ENCODE data around the gene FBLN7.
A peak's percentile ranks its signal among the peaks of the same experiment; 100 is the strongest.

Gene FBLN7

GRCh38 chr2:112118148-112118547, 20.0 kb upstream of the FBLN7 start (continued):
- no peak for TF ChIP-seq ZNF350 (tag by site-specific recombination; IDR thresholded peaks at IDR 0.05)
- TF ChIP-seq ZNF202 (tag by site-specific recombination; IDR thresholded peaks at IDR 0.05; ENCODE audit: borderline replicate concordance): no peak
- TF ChIP-seq, protein P1, sequence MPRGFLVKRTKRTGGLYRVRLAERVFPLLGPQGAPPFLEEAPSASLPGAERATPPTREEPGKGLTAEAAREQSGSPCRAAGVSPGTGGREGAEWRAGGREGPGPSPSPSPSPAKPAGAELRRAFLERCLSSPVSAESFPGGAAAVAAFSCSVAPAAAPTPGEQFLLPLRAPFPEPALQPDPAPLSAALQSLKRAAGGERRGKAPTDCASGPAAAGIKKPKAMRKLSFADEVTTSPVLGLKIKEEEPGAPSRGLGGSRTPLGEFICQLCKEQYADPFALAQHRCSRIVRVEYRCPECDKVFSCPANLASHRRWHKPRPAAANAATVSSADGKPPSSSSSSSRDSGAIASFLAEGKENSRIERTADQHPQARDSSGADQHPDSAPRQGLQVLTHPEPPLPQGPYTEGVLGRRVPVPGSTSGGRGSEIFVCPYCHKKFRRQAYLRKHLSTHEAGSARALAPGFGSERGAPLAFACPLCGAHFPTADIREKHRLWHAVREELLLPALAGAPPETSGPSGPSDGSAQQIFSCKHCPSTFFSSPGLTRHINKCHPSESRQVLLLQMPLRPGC (tag by site-specific recombination; IDR thresholded peaks at IDR 0.05): no peak
- TF ChIP-seq ZIC2 (tag by site-specific recombination; IDR thresholded peaks at IDR 0.05): no peak
- no peak for TF ChIP-seq ZSCAN16 (tag by site-specific recombination; IDR thresholded peaks at IDR 0.05)
- TF ChIP-seq ZNF600 (tag by site-specific recombination; IDR thresholded peaks at IDR 0.05): no peak
- TF ChIP-seq ZNF513 (tag by site-specific recombination; IDR thresholded peaks at IDR 0.05): no peak

DNA sequence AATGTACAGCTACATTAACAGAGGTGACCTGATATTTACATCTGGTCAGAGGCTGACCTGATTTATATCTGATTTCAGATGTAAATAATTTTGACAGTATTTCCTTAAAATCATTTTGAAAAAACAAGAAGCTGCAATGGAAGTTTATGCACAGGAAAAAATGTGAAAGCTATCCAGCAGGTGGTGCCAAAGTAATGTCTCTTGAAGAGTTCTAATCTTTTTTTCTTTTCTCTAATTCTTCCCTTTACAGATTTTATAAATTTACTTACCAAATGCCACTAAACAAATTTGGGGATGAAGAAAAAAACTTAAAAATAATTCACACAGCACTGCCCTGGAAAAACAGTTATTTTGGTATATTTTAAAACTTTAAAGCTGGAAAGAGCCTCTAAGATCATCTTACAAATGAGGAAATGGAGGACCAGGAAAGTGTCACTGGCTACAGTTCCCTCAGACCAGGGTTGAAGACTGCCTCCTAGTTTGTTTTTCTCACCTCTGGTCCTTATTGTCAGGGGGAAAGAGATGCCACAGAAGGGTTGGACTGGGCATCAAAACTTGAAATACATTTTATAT, 16.4 kb upstream of the FBLN7 start:
- ChIA-PET CTCF (interaction anchor here (0.5 to 1.8 kb wide), 30 partner anchors 9 to 696 kb away, joined by 3 to 11 read pairs (median 3); partner anchors contain the start of genes FBLN7 and RGPD8), POLR2A (no interaction called here)
- Histone ChIP-seq H3K9me3 (ENCODE audit: control insufficient read depth, insufficient read depth, low read depth, low read length) (no peaks in the 10 kb centered on the region), H3K27ac (ENCODE audit: extremely low read depth, low read depth, low read length) (no peak overlapping the region), H3K4me3 (ENCODE audit: low read depth, low read length) (no peak overlapping the region), H3K4me1 (ENCODE audit: control insufficient read depth, insufficient read depth, low read length) (no peaks in the 10 kb centered on the region), H3K36me3 (ENCODE audit: control insufficient read depth in 2 of 2, insufficient read depth in 1 of 2, low read length in 2 of 2) (peaks cover 0 to 3% of the 10 kb centered on the region in 2 experiments; a peak in 1 of 3 replicates)
- TF ChIP-seq ZNF394 (tag by site-specific recombination; IDR thresholded peaks at IDR 0.05; ENCODE audit: borderline replicate concordance) (no peak), ZNF654 (tag by site-specific recombination; IDR thresholded peaks at IDR 0.05; ENCODE audit: low read depth) (peak; percentile 57)

DNA sequence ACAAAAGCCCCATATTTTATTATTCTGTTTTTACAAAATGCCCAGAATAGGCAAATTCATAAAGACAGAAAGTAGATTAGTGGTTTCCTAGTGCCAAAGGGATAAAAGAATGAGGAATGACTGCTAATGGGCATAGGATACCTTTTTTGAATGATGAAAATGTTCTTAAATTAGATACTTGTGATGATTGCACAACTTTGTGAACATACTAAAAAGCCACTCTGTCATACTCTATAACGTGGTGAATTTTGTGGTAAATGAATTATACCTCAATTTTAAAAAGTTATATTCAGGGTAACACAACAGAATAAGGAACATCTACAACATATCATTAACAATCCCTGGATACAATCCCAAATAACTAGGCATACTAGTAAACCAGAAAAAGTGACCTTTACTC, 9.1 kb upstream of the FBLN7 start:
- Histone ChIP-seq H3K36me3 (ENCODE audit: control insufficient read depth in 2 of 2, insufficient read depth in 1 of 2, low read length in 2 of 2) (no peaks in the 10 kb centered on the region), H3K4me3 (ENCODE audit: low read depth, low read length) (no peak overlapping the region), H3K9me3 (ENCODE audit: control insufficient read depth, insufficient read depth, low read depth, low read length) (no peaks in the 10 kb centered on the region; the same call in 1 of the 2 replicates), H3K4me1 (ENCODE audit: control insufficient read depth, insufficient read depth, low read length) (no peaks in the 10 kb centered on the region), H3K27ac (ENCODE audit: extremely low read depth, low read depth, low read length) (no peak overlapping the region)
- POLR2A ChIA-PET: no interaction called here
- TF ChIP-seq ZSCAN23 (tag by site-specific recombination; IDR thresholded peaks at IDR 0.05): no peak
- TF ChIP-seq WT1 (tag by site-specific recombination; IDR thresholded peaks at IDR 0.05): no peak
- no peak for TF ChIP-seq ZNF501 (tag by site-specific recombination; IDR thresholded peaks at IDR 0.05)
- TF ChIP-seq GFI1B (tag by site-specific recombination; IDR thresholded peaks at IDR 0.05): no peak
- no peak for TF ChIP-seq ZNF701 (tag by site-specific recombination; IDR thresholded peaks at IDR 0.05)
- TF ChIP-seq, protein P2, sequence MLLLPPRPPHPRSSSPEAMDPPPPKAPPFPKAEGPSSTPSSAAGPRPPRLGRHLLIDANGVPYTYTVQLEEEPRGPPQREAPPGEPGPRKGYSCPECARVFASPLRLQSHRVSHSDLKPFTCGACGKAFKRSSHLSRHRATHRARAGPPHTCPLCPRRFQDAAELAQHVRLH (tag by site-specific recombination; IDR thresholded peaks at IDR 0.05): no peak
- TF ChIP-seq ZNF621 (tag by site-specific recombination; IDR thresholded peaks at IDR 0.05): no peak
- TF ChIP-seq, protein P3, sequence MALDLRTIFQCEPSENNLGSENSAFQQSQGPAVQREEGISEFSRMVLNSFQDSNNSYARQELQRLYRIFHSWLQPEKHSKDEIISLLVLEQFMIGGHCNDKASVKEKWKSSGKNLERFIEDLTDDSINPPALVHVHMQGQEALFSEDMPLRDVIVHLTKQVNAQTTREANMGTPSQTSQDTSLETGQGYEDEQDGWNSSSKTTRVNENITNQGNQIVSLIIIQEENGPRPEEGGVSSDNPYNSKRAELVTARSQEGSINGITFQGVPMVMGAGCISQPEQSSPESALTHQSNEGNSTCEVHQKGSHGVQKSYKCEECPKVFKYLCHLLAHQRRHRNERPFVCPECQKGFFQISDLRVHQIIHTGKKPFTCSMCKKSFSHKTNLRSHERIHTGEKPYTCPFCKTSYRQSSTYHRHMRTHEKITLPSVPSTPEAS (tag by site-specific recombination; IDR thresholded peaks at IDR 0.05): no peak
- no peak for TF ChIP-seq ZNF521 (tag by site-specific recombination; IDR thresholded peaks at IDR 0.05)
- no peak for TF ChIP-seq ZNF140 (tag by site-specific recombination; IDR thresholded peaks at IDR 0.05)
- CTCF ChIA-PET: no interaction called here

All from HEK293 (cell line).